Activated T-cell treated with anti-CD3 and anti-CD28 coated beads for 24 hours (primary cell): Measurements from ENCODE around the gene EPX.

Experiments used
- DNase-seq: peaks from one replicate; pipeline ENCODE4 v3.0.0-alpha.2; 2020; ENCODE audit warnings: low read depth

The EPX gene

GRCh38 chr17:58186591-58186990, 5.9 kb upstream of the EPX start:
- no peak for DNase-seq

GRCh38 chr17:58187063-58187462, 5.5 kb upstream of the EPX start:
- DNase-seq: no peak

- DNase-seq: no peak
Observed at GRCh38 chr17:58187675-58188074, 4.9 kb upstream of the EPX start.

GRCh38 chr17:58189436-58190146, 2.9 kb upstream of the EPX start:
- no peak for DNase-seq

- DNase-seq: no peak
Observed at GRCh38 chr17:58191241-58191896, 1.2 kb upstream of the EPX start.

DNA sequence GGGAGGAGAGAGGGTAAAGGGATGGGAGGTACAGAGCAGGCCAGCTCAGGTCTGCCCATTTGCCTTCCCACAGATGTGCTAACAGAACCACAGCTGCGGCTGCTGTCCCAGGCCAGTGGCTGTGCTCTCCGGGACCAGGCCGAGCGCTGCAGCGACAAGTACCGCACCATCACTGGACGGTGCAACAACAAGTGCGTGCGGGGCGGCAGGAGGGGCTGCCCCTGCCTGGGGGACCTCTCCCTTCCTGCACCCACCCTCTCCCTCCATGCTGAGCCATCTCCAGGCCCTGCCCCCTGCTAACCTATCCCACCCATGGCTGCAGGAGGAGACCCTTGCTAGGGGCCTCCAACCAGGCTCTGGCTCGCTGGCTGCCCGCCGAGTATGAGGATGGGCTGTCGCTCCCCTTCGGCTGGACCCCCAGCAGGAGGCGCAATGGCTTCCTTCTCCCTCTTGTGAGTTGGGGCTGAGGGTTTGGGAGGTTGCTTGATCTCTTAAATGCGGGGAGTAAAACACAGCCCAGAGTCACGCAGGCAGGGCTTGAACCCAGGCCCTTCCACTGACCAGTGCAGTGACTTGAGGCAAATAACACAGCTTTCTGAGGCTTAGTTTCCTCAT, 1.2 kb downstream of the EPX start:
- DNase-seq: no peak

DNA sequence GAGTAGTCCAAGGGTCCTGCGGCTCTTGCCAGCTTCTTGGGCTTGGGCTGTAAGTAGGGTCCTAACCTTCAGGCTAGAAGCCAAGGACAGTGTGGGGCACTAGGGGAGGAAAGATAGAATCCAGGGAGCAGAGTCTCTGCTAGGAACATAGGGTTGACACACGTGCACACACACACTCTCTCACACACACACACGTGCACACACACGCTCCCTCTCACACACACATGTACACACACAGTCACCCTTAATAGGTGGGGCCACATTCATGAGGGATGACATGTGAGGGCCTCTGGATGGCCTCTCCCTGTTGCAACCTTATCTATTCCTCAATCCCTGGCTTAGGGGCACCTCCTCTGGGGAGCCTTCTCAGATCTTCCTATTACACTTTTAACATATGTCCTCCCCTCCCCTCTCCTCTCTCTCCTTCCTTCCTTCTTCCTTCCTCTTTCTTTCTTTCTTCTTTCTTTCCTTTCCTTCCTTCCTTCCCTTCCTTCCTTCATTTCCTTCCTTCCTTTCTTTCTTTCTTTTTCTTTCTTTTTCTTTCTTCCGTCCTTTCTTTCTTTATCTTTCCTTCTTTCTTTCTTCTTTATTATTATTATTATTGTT, 3.1 kb downstream of the EPX start:
- no peak for DNase-seq

GRCh38 chr17:58196610-58197009, 4.1 kb downstream of the EPX start:
- no peak for DNase-seq

GRCh38 chr17:58200024-58200633, 7.6 kb downstream of the EPX start:
- DNase-seq: peak; percentile 45

GRCh38 chr17:58202859-58203258, 10.3 kb downstream of the EPX start:
- DNase-seq: no peak

DNA sequence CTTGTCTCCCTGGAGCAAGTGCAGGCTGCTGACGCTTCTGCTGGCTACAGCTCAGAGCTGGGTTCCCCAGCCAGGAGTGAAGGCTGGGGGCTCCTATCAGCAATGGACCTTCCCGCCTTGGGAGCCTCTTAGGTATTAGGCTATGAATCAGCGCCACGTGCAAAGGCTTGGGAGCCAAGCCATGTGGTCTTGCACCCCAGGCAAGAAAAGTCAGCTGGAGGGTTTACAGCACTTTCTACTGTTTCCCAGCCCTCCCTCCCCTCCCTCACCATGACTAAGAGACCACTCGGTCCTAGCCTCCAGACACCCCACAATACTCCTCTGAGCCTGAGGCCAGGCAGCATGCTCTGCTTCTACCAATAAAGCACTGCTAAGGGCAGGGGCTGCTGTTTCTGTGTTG, 12.3 kb downstream of the EPX start:
- no peak for DNase-seq

- DNase-seq: no peak
Observed at GRCh38 chr17:58205936-58206335, 13.4 kb downstream of the EPX start.

DNA sequence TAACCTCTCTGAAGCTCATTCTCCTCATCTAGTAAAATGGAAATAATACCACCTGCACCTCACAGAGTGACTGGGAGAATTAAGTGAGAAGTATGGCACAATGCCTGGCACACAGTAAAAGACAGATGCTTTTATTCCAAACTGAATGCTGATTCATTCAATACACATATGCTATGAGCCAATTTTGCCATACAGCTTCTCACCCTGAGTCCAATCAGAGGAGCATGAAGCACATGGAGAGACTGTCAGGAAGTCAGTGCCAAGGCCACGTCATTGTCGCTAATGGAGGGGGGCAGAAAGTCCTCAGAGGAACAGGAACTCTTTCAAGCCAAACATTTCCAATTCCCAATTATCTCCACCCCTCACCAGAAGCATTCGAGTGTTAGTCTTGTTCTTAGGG, 14.9 kb downstream of the EPX start:
- DNase-seq: no peak

DNA sequence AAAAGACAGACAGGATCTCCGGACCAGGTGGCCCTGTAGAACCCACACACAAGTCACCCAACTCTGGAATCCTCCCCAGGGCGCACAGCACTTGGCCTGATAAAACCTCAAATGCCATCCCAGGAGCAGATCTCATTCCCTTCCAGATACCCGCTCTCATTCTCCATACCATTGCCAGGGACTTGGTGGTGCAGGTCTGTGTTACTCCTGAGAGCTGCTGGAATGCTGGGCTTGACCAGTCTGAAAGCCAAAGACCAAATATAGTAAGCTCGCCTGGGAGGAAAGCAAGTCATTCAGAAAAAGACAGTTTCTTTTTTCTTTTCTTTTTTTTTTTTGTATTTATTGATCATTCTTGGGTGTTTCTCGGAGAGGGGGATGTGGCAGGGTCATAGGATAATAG, 15.8 kb downstream of the EPX start:
- no peak for DNase-seq

DNA sequence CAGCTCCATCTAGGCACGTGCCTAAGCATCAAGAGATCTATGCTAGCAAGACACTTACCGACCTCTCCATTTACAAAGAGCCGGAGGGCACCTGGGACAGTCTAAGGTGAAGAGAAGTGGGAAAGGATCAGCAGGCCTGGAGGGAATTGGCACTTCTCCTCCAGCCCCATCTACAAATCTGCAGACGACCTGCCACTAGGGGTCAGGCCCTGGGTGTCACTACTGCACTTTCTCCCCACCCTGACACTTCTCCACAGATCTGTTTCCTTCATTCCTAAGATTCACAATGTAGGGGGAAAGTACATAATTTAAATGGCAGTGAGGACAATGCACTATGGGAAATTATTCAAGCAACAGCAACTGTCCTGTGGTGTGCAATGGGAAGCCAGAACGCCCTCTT, 18.4 kb downstream of the EPX start:
- no peak for DNase-seq

DNA sequence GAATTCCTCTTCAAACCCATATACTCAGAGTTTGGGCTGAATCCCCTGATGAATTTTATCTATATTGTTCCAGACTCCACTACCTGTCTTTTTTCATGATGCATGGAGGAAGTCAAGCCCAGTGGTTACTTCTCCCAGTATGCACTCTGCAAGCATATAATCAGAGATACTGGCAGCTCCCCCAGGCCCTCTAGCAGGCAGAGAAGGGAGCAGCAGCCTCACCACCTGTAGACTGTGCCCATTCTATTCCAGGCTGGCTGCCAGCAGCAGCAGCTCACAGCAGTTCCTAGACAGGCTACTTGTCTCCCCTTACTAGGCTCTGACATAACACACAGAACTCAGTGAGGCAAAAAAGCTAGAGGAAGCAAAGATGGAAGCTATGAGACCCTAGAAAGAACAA, 23.2 kb downstream of the EPX start:
- no peak for DNase-seq

DNA sequence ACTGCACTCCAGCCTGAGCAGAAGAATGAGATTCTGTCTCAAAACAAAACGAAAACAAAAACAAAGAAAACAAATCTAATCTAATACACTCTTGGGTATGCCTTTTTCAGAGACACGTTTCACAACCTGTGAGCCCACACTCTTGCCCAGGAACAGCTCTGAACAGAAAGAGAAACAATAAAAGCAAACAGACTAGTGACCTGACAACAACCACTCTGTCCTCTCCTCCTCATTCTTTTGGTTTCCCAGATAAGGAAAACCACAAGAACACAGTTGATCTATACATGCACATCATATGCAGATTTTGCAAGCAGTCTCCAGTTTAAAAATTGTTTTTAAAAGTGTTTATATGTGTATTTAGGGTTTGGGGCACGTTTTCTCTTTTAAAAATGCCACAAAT, 25.2 kb downstream of the EPX start:
- no peak for DNase-seq

DNA sequence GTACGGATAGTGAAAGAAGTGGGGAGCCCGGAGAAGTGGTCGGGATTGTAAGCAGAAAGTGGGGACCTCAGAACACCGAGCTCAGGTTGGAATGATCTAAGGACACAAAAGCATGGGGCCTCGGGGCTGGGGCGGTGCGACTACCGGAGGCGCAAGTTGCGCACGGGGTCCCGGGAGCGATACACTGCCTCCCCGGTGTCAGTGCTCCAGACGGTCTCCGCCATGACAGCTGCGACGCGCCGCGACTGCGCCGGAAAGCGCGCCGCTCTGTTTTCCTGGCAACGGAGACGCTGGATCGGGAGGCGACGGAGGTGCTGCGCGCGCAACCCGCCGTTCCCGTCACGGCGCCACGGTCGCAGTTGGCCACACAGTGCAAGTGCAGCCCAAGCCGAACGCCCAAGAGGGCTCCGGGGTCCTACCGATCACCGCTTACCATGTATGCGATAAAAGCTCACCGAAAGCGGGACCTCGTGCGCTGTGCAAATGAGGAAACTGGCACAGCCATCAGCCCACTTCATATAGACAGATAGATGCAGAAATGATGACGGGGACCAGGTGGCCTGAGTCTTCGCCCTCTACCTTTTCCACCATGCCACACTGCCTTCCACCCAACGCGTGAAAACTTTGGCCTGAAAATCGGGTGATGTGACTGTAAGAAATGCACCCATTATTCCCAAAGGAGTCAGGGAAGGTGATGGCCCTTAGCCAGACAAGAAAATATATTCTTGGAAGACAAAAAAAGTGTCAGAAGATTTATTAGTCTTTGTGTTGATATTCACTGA, 26.7 kb downstream of the EPX start, which contains the start of gene MKS1:
Gene MKS1 (minus strand): TSS at position 249 of the 782 bp plus-strand sequence. CDS start 25 bp downstream, at position 224.
- peak; percentile 93 for DNase-seq

- no peak for DNase-seq
Observed at GRCh38 chr17:58219789-58220183, 27.3 kb downstream of the EPX start.

- DNase-seq: no peak
Observed at GRCh38 chr17:58224315-58224714, 31.8 kb downstream of the EPX start.

- no peak for DNase-seq
Observed at GRCh38 chr17:58227733-58228132, 35.2 kb downstream of the EPX start.

- DNase-seq: no peak
Observed at GRCh38 chr17:58228679-58229078, 36.2 kb downstream of the EPX start.
